Natural killer cell treated with Interleukin-12 subunit alpha and Interleukin-12 subunit beta and Interleukin-15 and Interleukin-18, amount 100 ng/mL, for 72 hours (primary cell): ENCODE data around the gene MLLT3. TPM values are rescaled to one million over a fixed set of nuclear protein-coding genes. Genes with fewer than 3 reads are reported as not detected.

Experiments used
- ATAC-seq, 2 donors: fragments of 150-1000 bp; cut with Tn5 transposase in 1 of 2; sonication (Bioruptor Pico), chemical (Tn5 transposase) in 1 of 2; 2 replicates each; pipeline ENCODE4 v1.10.0; 2021
- DNase-seq: peaks from one replicate; pipeline ENCODE4 v3.0.0; 2022; ENCODE audit warnings: low spot score
- H3K27ac Mint-ChIP-seq, 2 donors: 1 replicate in 1 of 2; 2 replicates in 1 of 2; pipeline ENCODE4 v1.8.0; 2022; ENCODE audit warnings: mixed read lengths in 2 of 2, mild to moderate bottlenecking in 1 of 2, moderate library complexity in 1 of 2
- H3K27me3 Mint-ChIP-seq, 2 donors: 1 replicate in 1 of 2; 2 replicates in 1 of 2; pipeline ENCODE4 v1.8.0; 2022; ENCODE audit warnings: mixed read lengths in 2 of 2
- H3K36me3 Mint-ChIP-seq: one replicate; pipeline ENCODE4 v1.8.0; 2022; ENCODE audit warnings: mixed read lengths
- H3K4me1 Mint-ChIP-seq, 2 donors: 1 replicate in 1 of 2; 2 replicates in 1 of 2; pipeline ENCODE4 v1.8.0; 2022; ENCODE audit warnings: low read depth in 2 of 2, mixed read lengths in 2 of 2, mild to moderate bottlenecking in 1 of 2
- H3K4me3 Mint-ChIP-seq: one replicate; pipeline ENCODE4 v1.8.0; 2022; ENCODE audit warnings: mixed read lengths
- H3K9me3 Mint-ChIP-seq: 2 replicates; pipeline ENCODE4 v1.8.0; 2022; ENCODE audit warnings: mixed read lengths
- total RNA-seq, 2 donors: library from RNA; stranded (reverse); gene quantifications; one replicate each; pipeline ENCODE4 v1.2.3, GENCODE V29; 2022

MLLT3 gene
- total RNA-seq, 2 donors from 2014 or later, result 15.7 to 29.7 TPM

DNA sequence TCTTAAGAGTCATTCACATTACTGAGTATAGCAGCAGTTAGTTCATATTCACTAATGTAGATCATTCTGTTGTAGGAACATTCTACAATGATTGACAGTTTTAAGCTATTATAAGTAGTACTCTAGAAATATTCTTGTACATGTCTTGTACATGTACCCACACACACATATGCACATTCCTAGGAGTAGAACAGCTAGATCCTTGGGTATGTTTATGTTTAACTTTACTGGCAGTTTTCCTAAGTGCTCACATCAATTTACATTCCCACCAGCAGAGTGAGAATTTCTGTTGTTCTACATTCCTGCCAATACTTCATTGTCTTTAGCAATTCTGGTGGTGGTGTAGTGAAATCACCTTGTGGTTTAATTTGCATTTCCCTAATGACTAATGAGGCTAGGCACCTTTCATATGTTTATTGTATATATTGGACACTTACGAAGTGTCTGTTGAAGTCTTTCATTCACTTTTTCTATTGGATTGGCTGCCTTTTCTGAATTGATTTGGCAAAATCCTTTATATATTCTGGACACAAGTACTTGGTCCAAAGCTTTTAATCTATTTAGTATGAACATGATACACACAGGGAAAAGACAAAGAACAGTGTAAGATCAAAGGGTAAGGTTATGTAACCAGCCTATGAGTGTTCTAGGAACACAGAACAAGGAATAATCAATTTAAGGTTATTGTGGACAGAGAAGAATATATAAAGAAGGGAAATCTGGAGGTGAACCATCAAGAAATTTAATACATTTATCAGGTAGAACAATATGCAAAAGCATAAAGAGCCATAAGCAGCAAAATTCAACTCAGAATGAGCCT is 95.6 kb downstream of the MLLT3 start:
- no peaks in the 10 kb centered on the region for H3K36me3 Mint-ChIP-seq
- peak overlapping the region; percentile 15 for H3K4me3 Mint-ChIP-seq
- H3K4me1 Mint-ChIP-seq, result peaks cover 46 to 49% of the 10 kb centered on the region in 2 donors
- ATAC-seq (peak; percentile 24 to 48), DNase-seq (no peak)
- no peak overlapping the region for H3K27ac Mint-ChIP-seq
- no peaks in the 10 kb centered on the region for H3K9me3 Mint-ChIP-seq
- H3K27me3 Mint-ChIP-seq, result no peaks in the 10 kb centered on the region

GRCh38 chr9:20524776-20525175 is 97.5 kb downstream of the MLLT3 start:
- Mint-ChIP-seq H3K27me3 (no peaks in the 10 kb centered on the region), H3K36me3 (no peaks in the 10 kb centered on the region), H3K27ac (peak overlapping the region in 1 of 2 donors; percentile 54), H3K4me3 (no peak overlapping the region), H3K9me3 (no peaks in the 10 kb centered on the region), H3K4me1 (peaks cover 52 to 56% of the 10 kb centered on the region in 2 donors)
- DNase-seq (no peak), ATAC-seq (no peak)

- H3K9me3 Mint-ChIP-seq, result no peaks in the 10 kb centered on the region
- ATAC-seq (no peak), DNase-seq (no peak)
- no peaks in the 10 kb centered on the region for H3K27me3 Mint-ChIP-seq
- no peak overlapping the region for H3K27ac Mint-ChIP-seq
- H3K36me3 Mint-ChIP-seq, result no peaks in the 10 kb centered on the region
- no peak overlapping the region for H3K4me3 Mint-ChIP-seq
- H3K4me1 Mint-ChIP-seq, result peaks cover 27 to 29% of the 10 kb centered on the region in 2 donors
Measured at GRCh38 chr9:20518737-20519136, 103.6 kb downstream of the MLLT3 start.

GRCh38 chr9:20513126-20513913 is 109.0 kb downstream of the MLLT3 start:
- H3K4me3 Mint-ChIP-seq, result no peak overlapping the region
- H3K36me3 Mint-ChIP-seq, result no peaks in the 10 kb centered on the region
- no peaks in the 10 kb centered on the region for H3K9me3 Mint-ChIP-seq
- no peak for DNase-seq
- peaks cover 21 to 31% of the 10 kb centered on the region in 2 donors for H3K4me1 Mint-ChIP-seq
- peak overlapping the region; percentile 36 to 44 for H3K27ac Mint-ChIP-seq
- ATAC-seq, result peak in 1 of 2 donors; percentile 55
- no peaks in the 10 kb centered on the region for H3K27me3 Mint-ChIP-seq

- peak overlapping the region; percentile 36 to 44 for H3K27ac Mint-ChIP-seq
- no peaks in the 10 kb centered on the region for H3K9me3 Mint-ChIP-seq
- H3K4me3 Mint-ChIP-seq, result no peak overlapping the region
- ATAC-seq, result no peak
- no peaks in the 10 kb centered on the region for H3K36me3 Mint-ChIP-seq
- DNase-seq, result no peak
- H3K27me3 Mint-ChIP-seq, result no peaks in the 10 kb centered on the region
- peaks cover 25 to 38% of the 10 kb centered on the region in 2 donors for H3K4me1 Mint-ChIP-seq
Measured at GRCh38 chr9:20512636-20513035, 109.7 kb downstream of the MLLT3 start.

GRCh38 chr9:20512106-20512505 is 110.2 kb downstream of the MLLT3 start:
- DNase-seq, result no peak
- Mint-ChIP-seq H3K9me3 (no peaks in the 10 kb centered on the region), H3K4me3 (no peak overlapping the region), H3K27ac (peak overlapping the region in 1 of 2 donors; percentile 29), H3K36me3 (no peaks in the 10 kb centered on the region), H3K27me3 (no peaks in the 10 kb centered on the region), H3K4me1 (peaks cover 25 to 43% of the 10 kb centered on the region in 2 donors)
- ATAC-seq, result no peak

- ATAC-seq (peak in 1 of 2 donors; percentile 40), DNase-seq (no peak)
- Mint-ChIP-seq H3K36me3 (no peaks in the 10 kb centered on the region), H3K27ac (no peak overlapping the region), H3K4me1 (peaks cover 25 to 43% of the 10 kb centered on the region in 2 donors), H3K27me3 (no peaks in the 10 kb centered on the region), H3K4me3 (no peak overlapping the region), H3K9me3 (no peaks in the 10 kb centered on the region)
Measured at GRCh38 chr9:20511686-20512085, 110.6 kb downstream of the MLLT3 start.

DNA sequence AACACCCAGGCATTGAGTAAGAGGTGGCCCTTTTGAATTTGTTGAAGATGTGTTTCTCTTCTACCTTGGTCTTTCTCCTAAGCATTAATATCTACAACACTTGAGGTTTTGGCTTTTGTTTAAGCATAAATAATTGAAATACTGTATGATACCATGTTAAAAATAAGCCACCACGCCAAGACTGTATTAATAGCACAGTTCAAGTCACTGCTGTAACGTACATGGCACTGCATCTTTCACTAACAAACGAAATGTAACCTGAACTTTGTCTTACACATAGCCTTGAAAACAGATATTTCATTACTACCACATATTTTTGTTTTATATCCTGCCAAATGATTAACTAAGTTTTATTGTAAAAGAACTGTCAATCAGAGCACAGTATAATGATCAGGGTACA is 112.8 kb downstream of the MLLT3 start:
- Mint-ChIP-seq H3K27me3 (no peaks in the 10 kb centered on the region), H3K4me1 (peaks cover 33 to 47% of the 10 kb centered on the region in 2 donors), H3K9me3 (no peaks in the 10 kb centered on the region), H3K4me3 (no peak overlapping the region), H3K27ac (no peak overlapping the region), H3K36me3 (no peaks in the 10 kb centered on the region)
- no peak for DNase-seq
- no peak for ATAC-seq

DNA sequence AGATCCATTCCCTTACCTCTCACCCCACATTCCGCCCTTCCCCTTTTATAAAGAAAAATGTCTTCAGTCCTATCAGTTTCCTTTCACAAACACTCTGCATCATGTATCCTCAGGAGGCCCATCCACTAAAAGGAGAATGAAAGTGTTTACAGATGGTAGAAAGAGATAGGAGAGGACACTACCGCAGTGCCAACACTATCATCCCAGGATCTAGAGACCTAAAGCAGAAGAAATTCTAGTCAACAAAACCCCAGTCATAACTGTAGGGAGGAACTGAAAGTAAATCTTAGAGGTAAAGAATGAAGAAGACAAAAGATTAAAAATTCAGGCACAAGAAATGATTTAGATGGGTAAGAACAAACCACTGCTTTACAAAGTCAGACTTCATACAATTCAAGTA is 114.1 kb downstream of the MLLT3 start:
- Mint-ChIP-seq H3K27ac (peak overlapping the region in 1 of 2 donors; percentile 42), H3K27me3 (no peaks in the 10 kb centered on the region), H3K9me3 (no peaks in the 10 kb centered on the region), H3K4me1 (peaks cover 32 to 50% of the 10 kb centered on the region in 2 donors), H3K4me3 (no peak overlapping the region), H3K36me3 (no peaks in the 10 kb centered on the region)
- peak; percentile 62 to 75 for ATAC-seq
- DNase-seq, result no peak

DNA sequence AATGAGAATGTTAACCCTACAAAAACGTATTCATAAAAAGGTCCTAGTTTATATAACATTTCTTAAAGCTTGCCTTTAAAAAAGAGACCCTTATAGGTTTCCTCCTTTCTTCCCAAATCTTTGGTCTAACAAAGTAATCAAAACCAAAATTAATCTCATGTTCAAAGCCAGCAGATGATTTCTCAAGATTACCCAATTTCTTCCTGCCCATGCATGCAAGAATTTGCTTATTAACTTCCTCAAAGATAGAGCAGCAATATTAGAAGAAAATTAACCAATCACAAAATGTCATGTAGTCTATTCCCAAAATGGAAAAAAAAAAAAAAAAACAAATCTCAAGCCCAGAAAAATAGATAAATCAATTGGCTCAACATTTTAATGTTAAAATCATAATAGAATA is 114.9 kb downstream of the MLLT3 start:
- Mint-ChIP-seq H3K9me3 (no peaks in the 10 kb centered on the region), H3K27me3 (no peaks in the 10 kb centered on the region), H3K4me1 (peaks cover 28 to 43% of the 10 kb centered on the region in 2 donors), H3K36me3 (no peaks in the 10 kb centered on the region), H3K4me3 (no peak overlapping the region), H3K27ac (peak overlapping the region in 1 of 2 donors; percentile 42)
- no peak for ATAC-seq
- DNase-seq, result no peak

DNA sequence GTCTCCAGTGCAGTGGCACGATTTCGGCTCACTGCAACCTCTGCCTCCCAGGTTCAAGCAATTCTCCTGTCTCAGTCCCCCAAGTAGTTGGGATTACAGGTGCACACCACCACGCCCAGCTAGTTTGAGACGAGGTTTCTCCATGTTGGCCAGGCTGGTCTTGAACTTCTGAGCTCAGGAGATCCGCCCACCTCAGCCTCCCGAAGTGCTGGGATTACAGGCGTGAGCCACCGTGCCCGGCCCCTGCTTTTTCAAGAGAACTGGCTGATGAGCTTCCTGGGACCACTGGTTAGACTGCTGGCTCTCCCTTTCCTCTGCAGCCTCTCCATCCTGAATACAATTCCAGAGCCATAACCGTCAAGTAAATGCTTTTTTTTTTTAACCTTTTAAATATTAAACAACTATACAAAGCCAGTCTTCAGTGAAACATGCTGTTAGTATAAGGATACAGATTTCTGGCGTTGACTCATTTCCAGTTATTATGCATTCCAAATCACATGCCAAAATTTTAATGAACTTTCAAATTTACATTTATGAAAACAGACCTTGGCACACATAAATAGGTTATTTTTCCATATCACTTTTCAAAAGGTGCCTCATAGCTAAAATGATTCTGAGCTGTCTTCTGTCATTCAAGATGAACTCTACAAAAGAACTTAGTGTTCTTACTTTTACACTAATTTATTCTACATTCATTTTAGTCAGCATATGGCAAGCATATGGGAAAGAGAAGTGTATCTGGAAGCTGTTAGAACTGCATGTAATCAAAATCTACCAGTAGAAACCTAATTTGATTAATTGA is 116.0 kb downstream of the MLLT3 start:
- no peaks in the 10 kb centered on the region for H3K27me3 Mint-ChIP-seq
- H3K9me3 Mint-ChIP-seq, result no peaks in the 10 kb centered on the region
- H3K4me1 Mint-ChIP-seq, result peaks cover 26 to 37% of the 10 kb centered on the region in 2 donors
- ATAC-seq (no peak), DNase-seq (no peak)
- H3K36me3 Mint-ChIP-seq, result no peaks in the 10 kb centered on the region
- H3K27ac Mint-ChIP-seq, result peak overlapping the region in 1 of 2 donors; percentile 60
- H3K4me3 Mint-ChIP-seq, result no peak overlapping the region

DNA sequence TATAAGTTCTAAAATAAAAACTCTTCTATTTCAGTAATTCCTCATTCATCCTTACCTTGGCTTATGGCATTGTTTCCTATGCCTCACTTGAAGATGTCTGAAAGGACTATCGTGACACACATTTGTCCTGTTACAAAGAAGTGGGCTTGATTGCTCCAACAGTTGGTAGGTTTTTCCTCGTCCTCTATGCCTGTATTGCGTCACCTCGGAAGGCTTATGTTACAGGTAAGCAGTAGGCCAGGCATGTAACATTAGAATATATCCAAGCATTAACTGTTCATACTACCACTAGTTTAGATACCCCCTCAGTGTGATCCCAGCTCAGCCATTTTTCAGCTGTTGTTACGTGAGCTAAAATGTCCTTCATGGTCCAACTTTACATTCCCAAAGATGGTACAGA is 116.7 kb downstream of the MLLT3 start:
- H3K4me3 Mint-ChIP-seq, result no peak overlapping the region
- H3K27me3 Mint-ChIP-seq, result no peaks in the 10 kb centered on the region
- peaks cover 26 to 37% of the 10 kb centered on the region in 2 donors for H3K4me1 Mint-ChIP-seq
- DNase-seq, result no peak
- no peaks in the 10 kb centered on the region for H3K9me3 Mint-ChIP-seq
- no peaks in the 10 kb centered on the region for H3K36me3 Mint-ChIP-seq
- no peak overlapping the region for H3K27ac Mint-ChIP-seq
- no peak for ATAC-seq

- no peak overlapping the region for H3K27ac Mint-ChIP-seq
- H3K9me3 Mint-ChIP-seq, result no peaks in the 10 kb centered on the region
- no peaks in the 10 kb centered on the region for H3K27me3 Mint-ChIP-seq
- ATAC-seq, result no peak
- peaks cover 26 to 37% of the 10 kb centered on the region in 2 donors for H3K4me1 Mint-ChIP-seq
- DNase-seq, result no peak
- H3K36me3 Mint-ChIP-seq, result no peaks in the 10 kb centered on the region
- H3K4me3 Mint-ChIP-seq, result no peak overlapping the region
Measured at GRCh38 chr9:20504930-20505329, 117.4 kb downstream of the MLLT3 start.
